Stimulated activated CD4-positive, alpha-beta T cell treated with anti-CD3 and anti-CD28 coated beads, Interleukin-4, amount 100 ng/mL, for 24 hours (primary cell): ENCODE measurements around the gene BMPR1A.

ENCODE experiments used
- DNase-seq: peaks from one replicate; pipeline ENCODE4 v3.0.0-alpha.2; 2020

BMPR1A gene

GRCh38 chr10:86958116-86958900, 201.9 kb downstream of the BMPR1A start, which contains the start of gene SNCG:
TSS of gene SNCG (plus strand) at chr10:86958599. CDS start at chr10:86958698, 99 bp downstream.
- no peak for DNase-seq

GRCh38 chr10:86958901-86959736, 202.7 kb downstream of the BMPR1A start:
- DNase-seq, result no peak

- DNase-seq, result no peak
Observed at GRCh38 chr10:86959737-86960002, 203.3 kb downstream of the BMPR1A start.

- no peak for DNase-seq
Observed at GRCh38 chr10:86960003-86960862, 203.8 kb downstream of the BMPR1A start.

- DNase-seq, result no peak
Observed at GRCh38 chr10:86960863-86961434, 204.5 kb downstream of the BMPR1A start.

GRCh38 chr10:86961481-86962091, 205.2 kb downstream of the BMPR1A start:
- DNase-seq, result no peak

GRCh38 chr10:86962136-86962980, 205.9 kb downstream of the BMPR1A start:
- no peak for DNase-seq

GRCh38 chr10:86962981-86963310, 206.5 kb downstream of the BMPR1A start:
- DNase-seq, result no peak

GRCh38 chr10:86963341-86963919, 207.0 kb downstream of the BMPR1A start:
- no peak for DNase-seq

- DNase-seq, result peak; percentile 2
Observed at GRCh38 chr10:86964061-86964846, 207.8 kb downstream of the BMPR1A start.

GRCh38 chr10:86964847-86965190, 208.4 kb downstream of the BMPR1A start:
- DNase-seq, result peak; percentile 2

- DNase-seq, result peak; percentile 9
Observed at GRCh38 chr10:86965986-86966654, 209.7 kb downstream of the BMPR1A start.

- peak; percentile 1 for DNase-seq
Observed at GRCh38 chr10:86967481-86967941, 211.1 kb downstream of the BMPR1A start.

GRCh38 chr10:86968271-86968993, 212.0 kb downstream of the BMPR1A start, which contains the start of gene ADIRF:
TSS of gene ADIRF (plus strand) at chr10:86968482. CDS start at chr10:86968545, 63 bp downstream.
- no peak for DNase-seq

- no peak for DNase-seq
Observed at GRCh38 chr10:86968994-86969355, 212.6 kb downstream of the BMPR1A start.

- DNase-seq, result no peak
Observed at GRCh38 chr10:86969421-86970041, 213.1 kb downstream of the BMPR1A start.

- DNase-seq, result no peak
Observed at GRCh38 chr10:86970162-86970981, 214.0 kb downstream of the BMPR1A start.

GRCh38 chr10:86970982-86971231, 214.5 kb downstream of the BMPR1A start:
- no peak for DNase-seq
